ENCODE results near the gene P4HTM.

- TF ChIP-seq, protein P1, sequence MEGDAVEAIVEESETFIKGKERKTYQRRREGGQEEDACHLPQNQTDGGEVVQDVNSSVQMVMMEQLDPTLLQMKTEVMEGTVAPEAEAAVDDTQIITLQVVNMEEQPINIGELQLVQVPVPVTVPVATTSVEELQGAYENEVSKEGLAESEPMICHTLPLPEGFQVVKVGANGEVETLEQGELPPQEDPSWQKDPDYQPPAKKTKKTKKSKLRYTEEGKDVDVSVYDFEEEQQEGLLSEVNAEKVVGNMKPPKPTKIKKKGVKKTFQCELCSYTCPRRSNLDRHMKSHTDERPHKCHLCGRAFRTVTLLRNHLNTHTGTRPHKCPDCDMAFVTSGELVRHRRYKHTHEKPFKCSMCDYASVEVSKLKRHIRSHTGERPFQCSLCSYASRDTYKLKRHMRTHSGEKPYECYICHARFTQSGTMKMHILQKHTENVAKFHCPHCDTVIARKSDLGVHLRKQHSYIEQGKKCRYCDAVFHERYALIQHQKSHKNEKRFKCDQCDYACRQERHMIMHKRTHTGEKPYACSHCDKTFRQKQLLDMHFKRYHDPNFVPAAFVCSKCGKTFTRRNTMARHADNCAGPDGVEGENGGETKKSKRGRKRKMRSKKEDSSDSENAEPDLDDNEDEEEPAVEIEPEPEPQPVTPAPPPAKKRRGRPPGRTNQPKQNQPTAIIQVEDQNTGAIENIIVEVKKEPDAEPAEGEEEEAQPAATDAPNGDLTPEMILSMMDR (IDR thresholded peaks at IDR 0.05): no peak
- TF ChIP-seq POLR2A (IDR thresholded peaks at IDR 0.05) (no peak), POLR2AphosphoS5 (IDR thresholded peaks at IDR 0.05) (no peak)
These were observed 19.5 kb upstream of the P4HTM start for GRCh38 chr3:48970586-48970985.
